ENCODE data around the gene CHN2.

The CHN2 gene

GRCh38 chr7:29160080-29160479, 34.5 kb upstream of the CHN2 start:
- Histone ChIP-seq H3K4me3 (ENCODE audit: low read depth, low read length) (no peak overlapping the region), H3K27ac (ENCODE audit: low read depth, low read length) (no peak overlapping the region), H3K4me1 (ENCODE audit: control insufficient read depth, insufficient read depth, low read length) (peaks cover 9% of the 10 kb centered on the region; the same call in 1 of the 2 replicates), H3K36me3 (ENCODE audit: control insufficient read depth, insufficient read depth, low read length) (no peaks in the 10 kb centered on the region), H3K27me3 (ENCODE audit: control insufficient read depth, insufficient read depth, low read length) (no peaks in the 10 kb centered on the region), H3K9ac (ENCODE audit: low read length) (no peak overlapping the region), H3K9me3 (ENCODE audit: control insufficient read depth, insufficient read depth, low read depth, low read length) (peaks cover 3% of the 10 kb centered on the region)

DNA sequence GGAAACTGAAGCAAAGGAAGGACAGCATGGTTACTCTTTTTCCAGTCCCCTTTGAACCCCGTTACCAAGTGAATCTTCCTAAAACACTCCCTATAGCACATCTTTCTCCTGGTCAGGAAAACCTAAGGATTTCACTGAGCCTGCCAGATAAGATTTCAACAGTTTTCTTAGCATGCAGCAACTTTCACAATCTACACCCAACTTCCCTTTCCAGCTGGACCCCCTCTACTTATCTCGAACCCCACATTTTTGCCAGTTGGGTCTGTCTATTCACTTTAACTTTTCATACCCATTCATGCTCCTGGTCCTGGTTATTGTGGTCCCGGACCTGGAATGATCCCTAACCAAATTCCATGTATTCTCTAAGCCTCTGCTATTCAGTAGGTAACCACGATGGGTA, 33.3 kb upstream of the CHN2 start:
- H3K9ac ChIP-seq (ENCODE audit: low read length): no peak overlapping the region
- no peak overlapping the region for H3K27ac ChIP-seq (ENCODE audit: low read depth, low read length)
- H3K4me1 ChIP-seq (ENCODE audit: control insufficient read depth, insufficient read depth, low read length): peaks cover 9% of the 10 kb centered on the region; the same call in 1 of the 2 replicates
- no peaks in the 10 kb centered on the region for H3K36me3 ChIP-seq (ENCODE audit: control insufficient read depth, insufficient read depth, low read length)
- no peaks in the 10 kb centered on the region for H3K27me3 ChIP-seq (ENCODE audit: control insufficient read depth, insufficient read depth, low read length)
- no peak overlapping the region for H3K4me3 ChIP-seq (ENCODE audit: low read depth, low read length)
- no peaks in the 10 kb centered on the region; the same call in 1 of the 2 replicates for H3K9me3 ChIP-seq (ENCODE audit: control insufficient read depth, insufficient read depth, low read depth, low read length)

- H3K36me3 ChIP-seq (ENCODE audit: control insufficient read depth, insufficient read depth, low read length): no peaks in the 10 kb centered on the region
- H3K4me1 ChIP-seq (ENCODE audit: control insufficient read depth, insufficient read depth, low read length): no peaks in the 10 kb centered on the region
- no peak overlapping the region for H3K9ac ChIP-seq (ENCODE audit: low read length)
- no peak overlapping the region for H3K27ac ChIP-seq (ENCODE audit: low read depth, low read length)
- H3K4me3 ChIP-seq (ENCODE audit: low read depth, low read length): no peak overlapping the region
- no peaks in the 10 kb centered on the region; the same call in 1 of the 2 replicates for H3K9me3 ChIP-seq (ENCODE audit: control insufficient read depth, insufficient read depth, low read depth, low read length)
- H3K27me3 ChIP-seq (ENCODE audit: control insufficient read depth, insufficient read depth, low read length): no peaks in the 10 kb centered on the region
These were observed 32.0 kb upstream of the CHN2 start for GRCh38 chr7:29162577-29162976.

- Histone ChIP-seq H3K27me3 (ENCODE audit: control insufficient read depth, insufficient read depth, low read length) (no peaks in the 10 kb centered on the region), H3K27ac (ENCODE audit: low read depth, low read length) (no peak overlapping the region), H3K4me1 (ENCODE audit: control insufficient read depth, insufficient read depth, low read length) (no peaks in the 10 kb centered on the region), H3K36me3 (ENCODE audit: control insufficient read depth, insufficient read depth, low read length) (no peaks in the 10 kb centered on the region), H3K9ac (ENCODE audit: low read length) (no peak overlapping the region), H3K4me3 (ENCODE audit: low read depth, low read length) (no peak overlapping the region), H3K9me3 (ENCODE audit: control insufficient read depth, insufficient read depth, low read depth, low read length) (no peaks in the 10 kb centered on the region; the same call in 1 of the 2 replicates)
These were observed 30.7 kb upstream of the CHN2 start for GRCh38 chr7:29163854-29164253.

- Histone ChIP-seq H3K4me1 (ENCODE audit: control insufficient read depth, insufficient read depth, low read length) (no peaks in the 10 kb centered on the region), H3K27ac (ENCODE audit: low read depth, low read length) (no peak overlapping the region), H3K9me3 (ENCODE audit: control insufficient read depth, insufficient read depth, low read depth, low read length) (no peaks in the 10 kb centered on the region), H3K4me3 (ENCODE audit: low read depth, low read length) (no peak overlapping the region), H3K9ac (ENCODE audit: low read length) (no peak overlapping the region), H3K36me3 (ENCODE audit: control insufficient read depth, insufficient read depth, low read length) (no peaks in the 10 kb centered on the region), H3K27me3 (ENCODE audit: control insufficient read depth, insufficient read depth, low read length) (no peaks in the 10 kb centered on the region)
These were observed 26.9 kb upstream of the CHN2 start for GRCh38 chr7:29167721-29168120.

DNA sequence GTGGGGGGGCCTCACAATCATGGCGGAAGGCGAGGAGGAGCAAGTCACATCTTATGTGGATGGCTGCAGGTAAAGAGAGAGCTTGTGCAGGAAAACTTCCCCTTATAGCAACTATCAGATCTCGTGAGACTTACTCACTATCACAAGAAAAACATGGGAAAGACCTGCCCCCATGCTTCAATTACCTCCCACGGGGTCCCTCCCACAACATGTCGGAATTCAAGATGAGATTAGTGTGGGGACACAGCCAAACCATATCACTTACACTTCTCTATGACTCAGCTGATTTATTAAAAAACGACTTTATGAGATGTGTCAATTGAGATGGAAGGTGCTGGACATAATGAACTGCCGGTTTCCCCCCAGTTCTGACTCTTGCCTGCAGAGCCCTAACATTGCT, 23.8 kb upstream of the CHN2 start:
- Histone ChIP-seq H3K9ac (ENCODE audit: low read length) (no peak overlapping the region), H3K36me3 (ENCODE audit: control insufficient read depth, insufficient read depth, low read length) (no peaks in the 10 kb centered on the region), H3K27ac (ENCODE audit: low read depth, low read length) (no peak overlapping the region), H3K4me1 (ENCODE audit: control insufficient read depth, insufficient read depth, low read length) (no peaks in the 10 kb centered on the region), H3K9me3 (ENCODE audit: control insufficient read depth, insufficient read depth, low read depth, low read length) (no peaks in the 10 kb centered on the region; the same call in 1 of the 2 replicates), H3K27me3 (ENCODE audit: control insufficient read depth, insufficient read depth, low read length) (no peaks in the 10 kb centered on the region), H3K4me3 (ENCODE audit: low read depth, low read length) (no peak overlapping the region)

- Histone ChIP-seq H3K27ac (ENCODE audit: low read depth, low read length) (no peak overlapping the region), H3K36me3 (ENCODE audit: control insufficient read depth, insufficient read depth, low read length) (no peaks in the 10 kb centered on the region)
These were observed 21.1 kb upstream of the CHN2 start for GRCh38 chr7:29173458-29173857.

GRCh38 chr7:29177963-29178600, 16.5 kb upstream of the CHN2 start:
- H3K36me3 ChIP-seq (ENCODE audit: control insufficient read depth, insufficient read depth, low read length): no peaks in the 10 kb centered on the region
- H3K27ac ChIP-seq (ENCODE audit: low read depth, low read length): no peak overlapping the region
- no peaks in the 10 kb centered on the region for H3K4me1 ChIP-seq (ENCODE audit: control insufficient read depth, insufficient read depth, low read length)
- H3K27me3 ChIP-seq (ENCODE audit: control insufficient read depth, insufficient read depth, low read length): no peaks in the 10 kb centered on the region
- no peaks in the 10 kb centered on the region; the same call in 1 of the 2 replicates for H3K9me3 ChIP-seq (ENCODE audit: control insufficient read depth, insufficient read depth, low read depth, low read length)
- no peak overlapping the region for H3K9ac ChIP-seq (ENCODE audit: low read length)
- no peak overlapping the region for H3K4me3 ChIP-seq (ENCODE audit: low read depth, low read length)

More at GRCh38 chr7:29173458-29173857, 21.1 kb upstream of the CHN2 start:
- H3K4me1 ChIP-seq (ENCODE audit: control insufficient read depth, insufficient read depth, low read length): no peaks in the 10 kb centered on the region
- H3K27me3 ChIP-seq (ENCODE audit: control insufficient read depth, insufficient read depth, low read length): no peaks in the 10 kb centered on the region
- no peak overlapping the region for H3K9ac ChIP-seq (ENCODE audit: low read length)
- no peak overlapping the region for H3K4me3 ChIP-seq (ENCODE audit: low read depth, low read length)
- H3K9me3 ChIP-seq (ENCODE audit: control insufficient read depth, insufficient read depth, low read depth, low read length): no peaks in the 10 kb centered on the region; the same call in 1 of the 2 replicates

DNA sequence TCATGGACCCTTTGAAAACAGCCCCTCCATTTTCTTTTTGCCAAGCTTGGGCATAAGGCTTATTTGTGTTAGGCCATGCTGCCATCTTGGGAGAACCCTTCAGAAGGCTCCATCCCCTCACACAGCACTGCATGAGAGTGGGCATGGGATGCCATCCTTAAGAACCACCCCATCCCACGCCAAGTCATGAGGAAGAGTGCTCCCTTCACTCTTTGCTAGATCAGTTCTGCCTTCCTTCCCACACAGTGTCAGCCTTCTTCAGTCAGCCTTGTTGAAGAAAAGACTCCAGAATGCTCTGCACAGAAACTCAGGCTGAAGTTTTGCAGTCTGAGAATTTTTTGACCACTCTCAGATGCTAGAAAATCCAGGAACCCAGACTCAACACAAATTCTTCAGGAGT, 15.5 kb upstream of the CHN2 start:
- Histone ChIP-seq H3K4me3 (ENCODE audit: low read depth, low read length) (no peak overlapping the region), H3K9me3 (ENCODE audit: control insufficient read depth, insufficient read depth, low read depth, low read length) (no peaks in the 10 kb centered on the region; the same call in 1 of the 2 replicates), H3K27me3 (ENCODE audit: control insufficient read depth, insufficient read depth, low read length) (no peaks in the 10 kb centered on the region), H3K9ac (ENCODE audit: low read length) (no peak overlapping the region), H3K4me1 (ENCODE audit: control insufficient read depth, insufficient read depth, low read length) (no peaks in the 10 kb centered on the region), H3K36me3 (ENCODE audit: control insufficient read depth, insufficient read depth, low read length) (no peaks in the 10 kb centered on the region), H3K27ac (ENCODE audit: low read depth, low read length) (no peak overlapping the region)

GRCh38 chr7:29184599-29184998, 10.0 kb upstream of the CHN2 start:
- 0 out of 2 replicates have a peak, but pooled peaks cover 4% of the 10 kb centered on the region for H3K4me1 ChIP-seq (ENCODE audit: control insufficient read depth, insufficient read depth, low read length)
- no peak overlapping the region for H3K27ac ChIP-seq (ENCODE audit: low read depth, low read length)
- no peak overlapping the region for H3K4me3 ChIP-seq (ENCODE audit: low read depth, low read length)
- H3K9ac ChIP-seq (ENCODE audit: low read length): no peak overlapping the region
- H3K27me3 ChIP-seq (ENCODE audit: control insufficient read depth, insufficient read depth, low read length): no peaks in the 10 kb centered on the region
- H3K9me3 ChIP-seq (ENCODE audit: control insufficient read depth, insufficient read depth, low read depth, low read length): no peaks in the 10 kb centered on the region
- no peaks in the 10 kb centered on the region for H3K36me3 ChIP-seq (ENCODE audit: control insufficient read depth, insufficient read depth, low read length)

- no peak overlapping the region for H3K27ac ChIP-seq (ENCODE audit: low read depth, low read length)
- H3K9ac ChIP-seq (ENCODE audit: low read length): no peak overlapping the region
- H3K4me3 ChIP-seq (ENCODE audit: low read depth, low read length): no peak overlapping the region
- H3K4me1 ChIP-seq (ENCODE audit: control insufficient read depth, insufficient read depth, low read length): peaks cover 12% of the 10 kb centered on the region
- H3K27me3 ChIP-seq (ENCODE audit: control insufficient read depth, insufficient read depth, low read length): peaks cover 2% of the 10 kb centered on the region; the same call in 1 of the 2 replicates
- H3K9me3 ChIP-seq (ENCODE audit: control insufficient read depth, insufficient read depth, low read depth, low read length): no peaks in the 10 kb centered on the region
- no peaks in the 10 kb centered on the region for H3K36me3 ChIP-seq (ENCODE audit: control insufficient read depth, insufficient read depth, low read length)
These were observed 9.0 kb upstream of the CHN2 start for GRCh38 chr7:29185613-29186012.
